ENCODE results near the gene STX16. TPM values are rescaled to one million over a fixed set of nuclear protein-coding genes. Genes with fewer than 3 reads are reported as not detected.

Gene STX16
- total RNA-seq, 1 experiment from 2014 or later = 86.0 TPM

DNA sequence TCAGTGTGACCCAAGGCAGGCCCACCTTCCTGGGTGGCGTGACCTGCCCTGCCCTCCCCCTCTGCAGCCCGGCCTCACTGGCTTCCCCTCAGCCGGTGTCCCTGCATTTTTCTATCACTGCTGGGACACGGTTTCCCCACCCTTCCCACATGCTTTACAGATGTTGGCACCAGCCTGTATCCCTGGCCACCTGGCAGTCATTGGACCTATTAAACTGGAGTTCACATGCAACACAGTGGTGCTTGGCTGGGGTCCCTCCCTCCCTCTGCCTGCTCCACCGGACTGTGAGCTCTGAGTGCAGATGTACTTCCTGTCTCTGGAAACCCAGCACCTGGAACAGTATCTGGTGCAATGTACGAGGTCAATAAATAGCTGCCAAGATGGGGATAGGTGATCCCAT, 25.5 kb upstream of the STX16 start:
- CTCF ChIA-PET = interaction anchor here (1.0 kb wide), 1 partner anchor 11 kb away, joined by 4 read pairs; no protein-coding TSS in a partner anchor
- Mint-ChIP-seq H3K27me3 (ENCODE audit: unreplicated experiment) (peaks cover 18% of the 10 kb centered on the region), H3K27ac (ENCODE audit: unreplicated experiment) (no peak overlapping the region), H3K9me3 (ENCODE audit: low read depth, unreplicated experiment) (peaks cover 5% of the 10 kb centered on the region), H3K36me3 (ENCODE audit: insufficient read depth, unreplicated experiment) (no peaks in the 10 kb centered on the region), H3K4me1 (ENCODE audit: low read depth, unreplicated experiment) (peaks cover 24% of the 10 kb centered on the region), H3K4me3 (ENCODE audit: low read depth, unreplicated experiment) (no peak overlapping the region)
- no TSS peak for BruUV-seq (replicated peaks)
- TF ChIP-seq, protein P1, sequence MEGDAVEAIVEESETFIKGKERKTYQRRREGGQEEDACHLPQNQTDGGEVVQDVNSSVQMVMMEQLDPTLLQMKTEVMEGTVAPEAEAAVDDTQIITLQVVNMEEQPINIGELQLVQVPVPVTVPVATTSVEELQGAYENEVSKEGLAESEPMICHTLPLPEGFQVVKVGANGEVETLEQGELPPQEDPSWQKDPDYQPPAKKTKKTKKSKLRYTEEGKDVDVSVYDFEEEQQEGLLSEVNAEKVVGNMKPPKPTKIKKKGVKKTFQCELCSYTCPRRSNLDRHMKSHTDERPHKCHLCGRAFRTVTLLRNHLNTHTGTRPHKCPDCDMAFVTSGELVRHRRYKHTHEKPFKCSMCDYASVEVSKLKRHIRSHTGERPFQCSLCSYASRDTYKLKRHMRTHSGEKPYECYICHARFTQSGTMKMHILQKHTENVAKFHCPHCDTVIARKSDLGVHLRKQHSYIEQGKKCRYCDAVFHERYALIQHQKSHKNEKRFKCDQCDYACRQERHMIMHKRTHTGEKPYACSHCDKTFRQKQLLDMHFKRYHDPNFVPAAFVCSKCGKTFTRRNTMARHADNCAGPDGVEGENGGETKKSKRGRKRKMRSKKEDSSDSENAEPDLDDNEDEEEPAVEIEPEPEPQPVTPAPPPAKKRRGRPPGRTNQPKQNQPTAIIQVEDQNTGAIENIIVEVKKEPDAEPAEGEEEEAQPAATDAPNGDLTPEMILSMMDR (IDR thresholded peaks at IDR 0.05; ENCODE audit: unreplicated experiment) = no peak
- intact Hi-C loops (cut with micrococcal nuclease; ENCODE audit: unreplicated experiment) = no loop called here
- DNase-seq = no peak

DNA sequence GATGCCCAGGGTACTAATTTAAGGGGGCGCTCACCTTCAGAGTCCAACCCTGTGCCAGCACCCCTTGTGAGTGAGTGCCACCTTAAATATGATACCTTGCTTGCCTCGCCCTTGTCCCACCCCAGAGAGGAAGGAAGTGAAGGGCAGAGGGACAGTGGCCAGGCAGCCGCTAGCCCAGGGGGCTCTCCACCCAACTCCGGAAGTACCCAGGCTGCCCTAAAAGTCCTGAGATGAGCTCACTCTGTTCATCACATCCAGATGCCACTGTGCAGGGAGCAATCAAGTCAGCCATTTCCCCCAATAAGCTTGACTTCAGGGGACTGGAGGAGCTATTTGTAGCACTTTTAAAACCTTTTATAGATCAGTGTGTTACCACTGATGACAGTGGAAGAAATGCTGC, 25.0 kb upstream of the STX16 start:
- BruUV-seq (replicated peaks) = no TSS peak
- no peak for DNase-seq
- Mint-ChIP-seq H3K27ac (ENCODE audit: unreplicated experiment) (no peak overlapping the region), H3K4me1 (ENCODE audit: low read depth, unreplicated experiment) (peaks cover 24% of the 10 kb centered on the region), H3K4me3 (ENCODE audit: low read depth, unreplicated experiment) (no peak overlapping the region), H3K36me3 (ENCODE audit: insufficient read depth, unreplicated experiment) (no peaks in the 10 kb centered on the region), H3K9me3 (ENCODE audit: low read depth, unreplicated experiment) (peaks cover 5% of the 10 kb centered on the region), H3K27me3 (ENCODE audit: unreplicated experiment) (peaks cover 18% of the 10 kb centered on the region)
- TF ChIP-seq, protein P1 (IDR thresholded peaks at IDR 0.05; ENCODE audit: unreplicated experiment) = no peak
- CTCF ChIA-PET = interaction anchor here (0.5 to 1.0 kb wide), 2 partner anchors 11 to 24 kb away, joined by 4 to 6 read pairs; no protein-coding TSS in a partner anchor
- intact Hi-C loops (cut with micrococcal nuclease; ENCODE audit: unreplicated experiment) = no loop called here

- peaks cover 24% of the 10 kb centered on the region for H3K4me1 Mint-ChIP-seq (ENCODE audit: low read depth, unreplicated experiment)
- no peak for DNase-seq
- TF ChIP-seq, protein P1 (IDR thresholded peaks at IDR 0.05; ENCODE audit: unreplicated experiment) = no peak
- intact Hi-C loops (cut with micrococcal nuclease; ENCODE audit: unreplicated experiment) = no loop called here
- no peak overlapping the region for H3K4me3 Mint-ChIP-seq (ENCODE audit: low read depth, unreplicated experiment)
- BruUV-seq (replicated peaks) = no TSS peak
- H3K27ac Mint-ChIP-seq (ENCODE audit: unreplicated experiment) = no peak overlapping the region
- CTCF ChIA-PET = no interaction called here
- no peaks in the 10 kb centered on the region for H3K36me3 Mint-ChIP-seq (ENCODE audit: insufficient read depth, unreplicated experiment)
- peaks cover 17% of the 10 kb centered on the region for H3K27me3 Mint-ChIP-seq (ENCODE audit: unreplicated experiment)
- H3K9me3 Mint-ChIP-seq (ENCODE audit: low read depth, unreplicated experiment) = peaks cover 5% of the 10 kb centered on the region
Observed at GRCh38 chr20:58627212-58628072, 23.6 kb upstream of the STX16 start.

- intact Hi-C loops (cut with micrococcal nuclease; ENCODE audit: unreplicated experiment) = no loop called here
- no peak for DNase-seq
- H3K4me1 Mint-ChIP-seq (ENCODE audit: low read depth, unreplicated experiment) = peaks cover 24% of the 10 kb centered on the region
- H3K9me3 Mint-ChIP-seq (ENCODE audit: low read depth, unreplicated experiment) = peaks cover 5% of the 10 kb centered on the region
- H3K27me3 Mint-ChIP-seq (ENCODE audit: unreplicated experiment) = peaks cover 29% of the 10 kb centered on the region
- no peak overlapping the region for H3K27ac Mint-ChIP-seq (ENCODE audit: unreplicated experiment)
- BruUV-seq (replicated peaks) = no TSS peak
- no peaks in the 10 kb centered on the region for H3K36me3 Mint-ChIP-seq (ENCODE audit: insufficient read depth, unreplicated experiment)
- CTCF ChIA-PET = no interaction called here
- TF ChIP-seq, protein P1 (IDR thresholded peaks at IDR 0.05; ENCODE audit: unreplicated experiment) = no peak
- no peak overlapping the region for H3K4me3 Mint-ChIP-seq (ENCODE audit: low read depth, unreplicated experiment)
Observed at GRCh38 chr20:58628491-58629214, 22.4 kb upstream of the STX16 start.
